Activated CD4-positive, alpha-beta T cell treated with anti-CD3 and anti-CD28 coated beads for 24 hours (primary cell): ENCODE results near the gene TMEM63C.
"Not testable (repeated sequence)": the region's sequence is repeated elsewhere in the genome, so short reads cannot be mapped to it uniquely, and the experiment has no call there.

Experiments
- DNase-seq, 2 donors: peaks; one replicate each; pipeline ENCODE4 v3.0.0-alpha.2; 2020; ENCODE audit warnings: low read depth in 2 of 2

TMEM63C gene

DNA sequence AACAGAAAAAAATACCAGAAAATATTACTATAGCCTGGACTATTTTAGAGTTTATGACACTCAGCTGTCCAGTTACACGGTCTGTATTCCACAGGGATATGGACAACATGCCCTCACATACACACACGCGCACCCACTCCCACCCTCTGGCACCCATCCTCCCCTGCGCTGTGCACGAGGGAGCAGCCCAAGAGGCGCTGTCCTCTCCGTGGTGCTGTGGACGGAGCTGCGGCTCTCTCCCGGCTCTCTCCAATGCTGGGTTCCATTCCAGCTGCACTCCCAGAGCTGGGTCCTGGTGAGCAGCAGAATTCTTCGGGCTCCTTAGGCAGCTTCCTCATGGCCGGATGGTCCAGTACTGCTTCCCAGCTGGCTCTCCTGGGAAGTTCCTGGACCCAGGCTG lies 95.4 kb downstream of the TMEM63C start:
- DNase-seq: no peak

- no peak for DNase-seq
Measured at GRCh38 chr14:77278461-77279230, 97.0 kb downstream of the TMEM63C start.

GRCh38 chr14:77279719-77280118 lies 98.1 kb downstream of the TMEM63C start:
- no peak for DNase-seq

- not testable (repeated sequence) for DNase-seq
Measured at GRCh38 chr14:77280921-77281320, 99.3 kb downstream of the TMEM63C start.

- DNase-seq: no peak
Measured at GRCh38 chr14:77281852-77282410, 100.3 kb downstream of the TMEM63C start.

DNA sequence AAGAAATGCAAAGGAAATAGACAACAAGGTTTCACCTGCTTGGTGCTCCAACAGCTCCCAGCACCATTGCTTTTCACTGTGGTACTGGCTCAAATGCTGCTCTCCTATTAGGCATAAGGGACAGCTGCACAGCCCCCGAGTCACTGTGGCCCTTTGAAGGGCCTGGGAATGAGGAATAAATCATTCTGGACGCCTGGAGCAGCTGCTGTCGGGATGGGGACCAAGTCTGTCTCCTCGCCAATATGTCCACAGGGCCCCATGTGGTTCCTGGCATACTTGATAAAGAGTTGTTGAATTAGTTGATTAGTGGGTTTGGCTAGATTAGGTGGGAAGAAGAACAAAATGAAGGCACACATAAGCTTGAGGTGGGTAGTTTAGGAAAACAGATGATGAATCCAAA lies 102.5 kb downstream of the TMEM63C start:
- no peak for DNase-seq

DNA sequence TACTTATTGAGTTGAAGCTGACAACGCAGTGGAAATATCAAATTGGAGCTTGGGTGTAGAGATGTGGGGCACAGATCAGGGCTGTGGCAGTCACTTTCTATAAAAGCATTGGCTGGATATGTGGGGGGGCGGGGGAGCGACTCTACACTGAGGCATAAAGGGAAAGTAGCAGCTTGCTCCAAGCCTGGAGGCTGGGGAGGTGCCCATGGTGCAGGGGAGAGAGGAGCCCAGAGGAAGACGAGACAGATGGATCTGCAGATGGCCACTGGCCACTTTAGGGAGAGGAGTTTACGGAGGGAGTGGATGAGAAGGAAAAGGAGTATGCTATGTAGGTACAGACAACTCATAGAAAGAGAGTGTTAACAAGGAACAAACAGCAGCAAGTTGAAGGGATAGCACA lies 102.9 kb downstream of the TMEM63C start:
- no peak for DNase-seq

DNA sequence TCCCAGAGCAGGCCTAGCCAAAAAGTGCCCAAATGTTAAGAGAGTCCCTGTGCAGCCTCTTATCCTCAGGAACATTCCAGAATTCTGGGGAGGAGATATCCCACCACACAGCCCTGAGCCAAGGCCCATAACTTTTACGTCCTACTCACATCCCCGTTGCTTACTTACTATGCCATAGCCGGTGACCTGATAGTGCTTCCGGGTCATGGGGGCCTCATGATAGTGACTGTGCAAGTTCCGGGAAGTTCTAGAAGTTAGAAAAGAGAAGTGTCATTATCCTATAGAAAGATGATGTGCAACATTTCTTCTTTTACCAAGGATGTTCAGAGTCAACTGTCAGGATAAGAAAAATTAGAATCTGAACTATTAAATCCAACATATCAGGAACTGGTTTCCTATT lies 105.0 kb downstream of the TMEM63C start:
- no peak for DNase-seq

- DNase-seq: no peak
Measured at GRCh38 chr14:77290705-77291104, 109.1 kb downstream of the TMEM63C start.

GRCh38 chr14:77296155-77296554 lies 114.6 kb downstream of the TMEM63C start:
- no peak for DNase-seq

DNA sequence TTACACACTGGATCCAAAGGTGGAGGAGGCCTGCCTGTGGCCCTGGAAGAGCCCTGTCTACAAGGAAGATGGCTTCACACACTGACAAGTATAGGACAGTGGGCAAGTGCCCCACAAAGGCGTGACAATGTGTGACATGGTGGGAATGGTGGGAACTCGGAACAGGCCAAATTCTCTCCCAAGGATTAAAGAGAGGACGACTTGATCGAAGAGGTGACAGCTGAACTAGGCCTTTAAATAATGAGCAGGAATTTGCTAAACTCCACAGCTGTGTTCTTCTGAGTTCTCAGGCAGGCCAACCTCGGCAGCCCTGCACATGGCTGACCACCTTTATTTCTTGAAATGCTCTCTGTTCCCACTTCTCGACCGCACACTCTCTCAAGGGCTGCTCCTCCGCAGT lies 115.3 kb downstream of the TMEM63C start:
- DNase-seq: no peak

DNA sequence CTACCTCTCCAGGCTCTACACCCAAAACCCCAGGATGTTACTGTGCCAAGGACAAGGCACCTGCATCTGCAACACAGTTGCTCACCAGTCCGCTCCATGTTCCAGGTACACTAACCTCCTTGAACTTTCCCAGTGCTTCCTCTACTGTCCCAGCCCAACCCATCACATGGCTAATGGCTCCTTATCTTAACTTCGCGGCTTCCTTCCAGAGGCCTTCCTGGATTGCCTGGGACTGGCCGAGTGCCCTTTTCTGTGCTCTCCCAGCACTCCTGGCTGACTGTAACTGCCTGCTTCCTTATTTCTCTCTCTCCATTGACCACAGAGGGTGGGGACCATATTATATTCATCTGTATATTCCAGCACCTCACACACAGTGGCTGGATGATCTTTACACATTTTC lies 118.2 kb downstream of the TMEM63C start:
- DNase-seq: no peak

DNA sequence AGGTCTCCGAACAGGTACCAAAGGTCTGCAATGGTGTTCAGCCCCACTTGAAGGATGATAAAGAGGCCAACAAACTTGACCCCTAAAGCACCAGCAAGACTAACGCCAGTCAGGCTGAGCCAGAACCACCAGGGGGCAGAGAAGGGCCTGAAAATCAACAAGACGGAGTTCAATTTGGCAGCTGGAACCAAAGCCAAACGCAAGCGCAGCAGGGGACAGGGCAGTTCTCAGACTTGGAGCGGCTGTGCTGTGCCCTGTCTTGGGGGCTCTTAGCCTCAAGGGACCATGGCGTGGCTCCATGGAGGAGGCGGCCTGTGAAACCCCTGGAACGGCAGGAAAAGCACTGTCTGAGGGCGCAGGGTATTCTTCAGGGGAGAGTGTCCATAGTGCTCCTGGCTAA lies 119.5 kb downstream of the TMEM63C start:
- peak; percentile 26 to 40 for DNase-seq

DNA sequence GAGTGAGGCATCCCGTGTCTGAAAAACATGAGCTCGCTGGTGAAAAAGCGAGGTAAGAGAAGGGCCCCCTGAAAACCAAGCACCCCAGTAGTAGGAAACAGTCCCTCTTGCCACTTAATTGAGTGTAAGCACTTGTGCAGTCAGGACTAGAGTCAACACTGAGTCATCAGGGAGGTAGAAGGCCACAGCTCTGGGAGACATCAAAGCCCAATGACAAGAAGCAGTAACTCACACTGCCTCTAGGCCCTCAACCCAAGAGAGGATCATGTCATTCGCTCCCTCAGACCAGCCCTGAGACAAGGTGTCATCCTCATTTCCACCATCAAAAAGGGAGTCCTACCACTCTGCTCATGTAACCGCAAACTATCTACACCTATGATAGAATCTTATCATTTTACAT lies 121.3 kb downstream of the TMEM63C start:
- DNase-seq: peak; percentile 10 to 24

DNA sequence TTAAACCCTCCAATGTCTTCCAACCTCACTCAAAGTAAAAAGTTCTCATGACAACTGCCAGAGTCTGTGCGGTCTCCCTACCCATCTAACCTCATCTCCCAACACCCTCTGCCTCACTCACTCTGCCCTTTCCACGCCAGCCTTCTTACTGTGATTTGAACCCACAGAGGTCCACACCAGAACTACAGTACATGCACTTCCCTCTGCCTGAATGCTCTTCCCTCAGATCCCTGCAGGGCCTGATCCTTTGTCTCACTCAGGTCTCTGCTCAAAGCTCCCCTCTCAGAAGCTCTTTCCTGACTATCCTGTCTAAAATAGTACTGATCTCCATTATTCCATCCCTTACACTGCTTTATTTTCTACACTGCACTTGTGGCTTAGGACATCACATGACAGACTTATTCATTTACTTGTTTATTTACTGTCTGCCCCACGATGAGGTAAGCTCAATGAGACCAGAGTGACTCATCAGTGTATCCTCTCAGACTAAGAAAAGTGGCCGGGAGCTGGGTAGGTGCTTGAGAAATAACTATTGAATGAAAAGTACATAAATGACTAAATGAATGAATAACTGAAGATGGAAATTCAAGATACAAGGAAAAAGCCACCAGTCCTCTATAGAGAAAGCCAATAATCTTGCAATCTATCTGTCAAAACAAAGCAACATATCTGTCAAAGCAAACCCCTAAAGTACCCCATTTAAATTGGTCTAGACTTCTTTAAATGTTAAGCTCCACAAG lies 122.0 kb downstream of the TMEM63C start:
- DNase-seq: no peak

DNA sequence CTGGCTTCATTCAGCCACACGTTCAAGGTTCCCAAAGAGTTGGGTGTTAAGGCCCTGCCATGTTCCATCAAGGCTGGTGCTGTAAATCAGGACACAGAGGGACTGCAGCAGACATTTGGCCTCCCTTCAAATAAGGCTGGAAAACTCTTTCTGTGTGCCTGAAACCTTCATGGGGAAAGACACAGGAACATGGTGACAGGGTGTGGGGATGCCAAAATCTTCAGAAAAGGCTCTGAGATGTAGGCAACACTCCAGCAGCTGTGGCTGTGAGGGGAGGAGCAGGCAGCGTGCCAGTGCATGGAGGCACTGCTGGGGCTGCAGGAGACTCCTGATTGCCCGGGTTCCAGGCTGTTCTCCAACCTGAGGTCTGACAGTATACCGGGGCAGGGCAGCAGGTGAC lies 124.1 kb downstream of the TMEM63C start:
- DNase-seq: no peak

DNA sequence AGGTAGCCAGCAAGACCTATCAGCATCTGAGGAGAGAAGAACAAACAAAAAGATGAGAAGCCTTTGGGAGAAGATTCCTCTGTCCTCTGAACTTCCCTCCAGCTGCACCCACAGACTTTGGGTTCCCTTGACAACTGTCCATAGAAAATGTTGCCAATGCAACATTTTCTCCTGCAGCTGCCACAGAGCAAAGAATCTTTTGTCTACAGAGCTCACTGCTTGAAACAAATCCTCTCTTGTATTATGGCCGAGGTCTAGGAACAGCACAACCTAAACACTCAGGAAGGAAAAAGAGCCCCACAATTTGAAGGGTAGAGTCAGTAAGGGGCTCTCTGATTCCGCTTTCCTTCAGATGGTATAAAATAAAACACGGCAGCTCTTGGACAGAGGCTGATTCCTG lies 124.8 kb downstream of the TMEM63C start:
- DNase-seq: no peak

DNA sequence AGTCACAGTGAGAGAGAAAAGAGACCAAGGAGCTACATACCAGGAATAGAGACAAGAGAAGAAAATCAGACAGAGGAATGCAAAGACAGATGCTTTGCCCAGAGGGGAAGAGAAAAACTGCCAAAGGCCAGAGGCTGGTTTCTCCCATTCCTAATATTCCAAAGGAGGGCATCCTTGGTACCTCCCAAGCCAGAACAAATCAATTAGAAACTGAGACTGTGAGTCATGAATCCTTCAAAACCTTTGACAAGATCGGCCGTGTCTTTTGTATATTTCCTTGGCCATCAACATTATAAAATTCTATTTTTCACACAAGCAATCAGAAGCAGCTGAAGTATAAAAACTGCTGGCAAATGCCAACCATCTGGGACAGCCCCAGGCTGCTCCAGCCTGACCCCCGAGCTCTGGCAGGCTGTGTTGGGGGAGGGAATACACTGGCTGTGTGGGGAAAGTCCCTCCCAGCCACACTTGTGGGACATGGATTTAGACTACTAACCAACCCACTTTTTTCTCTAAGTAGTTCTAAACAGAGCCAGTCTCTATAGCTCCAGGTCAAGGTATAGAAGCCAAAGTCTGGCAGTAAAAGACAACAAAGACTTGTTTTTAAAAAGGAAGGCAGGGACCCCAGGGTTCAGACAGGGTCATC lies 125.4 kb downstream of the TMEM63C start:
- no peak for DNase-seq
